GM18951 (cell line): ENCODE data around the gene LAMA5.

Experiments
- POLR2A ChIP-seq: IDR thresholded peaks from 4 replicates; pipeline ENCODE4 v1.6.1; 2011; ENCODE audit warnings: mild to moderate bottlenecking; ENCODE audit not compliant: insufficient read length, insufficient read depth; ENCODE audit errors: extremely low read depth
- in situ Hi-C: fragments of 300-500 bp; cut with MboI; formaldehyde crosslinking; loops from one replicate; pipeline ENCODE4 v1.12.0; 2022; ENCODE audit warnings: low sequenced_read_pairs, mixed read lengths, inconsistent platforms; ENCODE audit not compliant: unreplicated experiment

Gene LAMA5

GRCh38 chr20:62409086-62409853 lies 42.2 kb upstream of the LAMA5 start:
- TF ChIP-seq POLR2A: no peak
- in situ Hi-C loops: no loop called here

- in situ Hi-C loops: no loop called here
- TF ChIP-seq POLR2A: no peak
These were observed 41.5 kb upstream of the LAMA5 start for GRCh38 chr20:62408640-62409039.

- no peak for TF ChIP-seq POLR2A
- in situ Hi-C loops: no loop called here
These were observed 40.9 kb upstream of the LAMA5 start for GRCh38 chr20:62408055-62408454.

GRCh38 chr20:62407221-62407992 lies 40.3 kb upstream of the LAMA5 start, which contains the start of gene CABLES2:
CABLES2 (minus strand) TSS chr20:62407285; CDS start chr20:62407276, 9 bp downstream.
- TF ChIP-seq POLR2A: peak; percentile 69
- in situ Hi-C loops: no loop called here

- no peak for TF ChIP-seq POLR2A
- in situ Hi-C loops: no loop called here
These were observed 39.6 kb upstream of the LAMA5 start for GRCh38 chr20:62406635-62407176.

GRCh38 chr20:62405981-62406513 lies 38.9 kb upstream of the LAMA5 start:
- in situ Hi-C loops: no loop called here
- TF ChIP-seq POLR2A: no peak

GRCh38 chr20:62405108-62405980 lies 38.2 kb upstream of the LAMA5 start:
- no peak for TF ChIP-seq POLR2A
- in situ Hi-C loops: no loop called here

GRCh38 chr20:62404761-62405107 lies 37.6 kb upstream of the LAMA5 start:
- TF ChIP-seq POLR2A: no peak
- in situ Hi-C loops: no loop called here

- in situ Hi-C loops: no loop called here
- no peak for TF ChIP-seq POLR2A
These were observed 37.1 kb upstream of the LAMA5 start for GRCh38 chr20:62404112-62404665.

GRCh38 chr20:62403331-62403730 lies 36.2 kb upstream of the LAMA5 start:
- in situ Hi-C loops: no loop called here
- no peak for TF ChIP-seq POLR2A

- in situ Hi-C loops: no loop called here
- TF ChIP-seq POLR2A: no peak
These were observed 35.5 kb upstream of the LAMA5 start for GRCh38 chr20:62402456-62403150.

GRCh38 chr20:62401331-62401779 lies 34.2 kb upstream of the LAMA5 start:
- no peak for TF ChIP-seq POLR2A
- in situ Hi-C loops: no loop called here

- no peak for TF ChIP-seq POLR2A
These were observed 33.4 kb upstream of the LAMA5 start for GRCh38 chr20:62400541-62400940.

More at GRCh38 chr20:62400541-62400940, 33.4 kb upstream of the LAMA5 start:
- in situ Hi-C loops: no loop called here
